H9 (cell line): ENCODE data around the gene NRXN3. TPM values are rescaled to one million over a fixed set of nuclear protein-coding genes. Genes with fewer than 3 reads are reported as not detected.

Source experiments
- DNase-seq: peaks from one replicate; pipeline ENCODE4 v3.0.0-alpha.2; 2017
- H2AFZ ChIP-seq: one replicate; pipeline ENCODE4 v1.6.1; 2013; ENCODE audit warnings: mild to moderate bottlenecking, low read length, control low read depth, moderate library complexity
- H2AK5ac ChIP-seq: 2 replicates; pipeline ENCODE4 v1.6.1; 2013; ENCODE audit warnings: low read length, control low read depth, mixed read lengths; ENCODE audit not compliant: insufficient read length
- H2BK120ac ChIP-seq: one replicate; pipeline ENCODE4 v1.6.1; 2013; ENCODE audit warnings: low read depth, mild to moderate bottlenecking, low read length, control low read depth, inconsistent platforms; ENCODE audit not compliant: poor library complexity, severe bottlenecking
- H2BK12ac ChIP-seq: 2 replicates; pipeline ENCODE4 v1.6.1; 2013; ENCODE audit warnings: low read length, control low read depth, mixed read lengths, low read depth; ENCODE audit not compliant: insufficient read length
- H2BK15ac ChIP-seq: 2 replicates; pipeline ENCODE4 v1.6.1; 2013; ENCODE audit warnings: low read depth, low read length, control low read depth
- H2BK20ac ChIP-seq: one replicate; pipeline ENCODE4 v1.6.1; 2013; ENCODE audit warnings: low read depth, mild to moderate bottlenecking, low read length, control low read depth, inconsistent platforms; ENCODE audit not compliant: poor library complexity, severe bottlenecking
- H2BK5ac ChIP-seq: 2 replicates; pipeline ENCODE4 v1.6.1; 2013; ENCODE audit warnings: low read length, control low read depth, mixed read lengths; ENCODE audit not compliant: insufficient read length
- H3K14ac ChIP-seq: 2 replicates; pipeline ENCODE4 v1.6.1; 2013; ENCODE audit warnings: low read length, control low read depth; ENCODE audit not compliant: insufficient read depth
- H3K18ac ChIP-seq: 2 replicates; pipeline ENCODE4 v1.6.1; 2013; ENCODE audit warnings: low read depth, mild to moderate bottlenecking, mixed read lengths, low read length, control low read depth; ENCODE audit not compliant: insufficient read length
- H3K23ac ChIP-seq: 2 replicates; pipeline ENCODE4 v1.6.1; 2013; ENCODE audit warnings: low read length, control low read depth, mixed read lengths, low read depth; ENCODE audit not compliant: insufficient read length
- H3K23me2 ChIP-seq: 2 replicates; pipeline ENCODE4 v1.6.1; 2013; ENCODE audit warnings: low read depth, mild to moderate bottlenecking, mixed read lengths, low read length, control low read depth; ENCODE audit not compliant: insufficient read length, poor library complexity, severe bottlenecking
- H3K27ac ChIP-seq: 2 replicates; pipeline ENCODE4 v1.5.1; 2013; ENCODE audit warnings: low read length, control low read depth, mixed read lengths, low read depth; ENCODE audit not compliant: insufficient read length
- H3K27me3 ChIP-seq: 2 replicates; pipeline ENCODE4 v1.6.1; 2013; ENCODE audit warnings: low read length, control low read depth, inconsistent platforms; ENCODE audit not compliant: insufficient read depth
- H3K4ac ChIP-seq: 2 replicates; pipeline ENCODE4 v1.6.1; 2013; ENCODE audit warnings: low read depth, mild to moderate bottlenecking, control low read depth, inconsistent platforms, low read length, moderate library complexity
- H3K4me1 ChIP-seq: 2 replicates; pipeline ENCODE4 v1.6.1; 2013; ENCODE audit warnings: low read length, control low read depth, inconsistent platforms; ENCODE audit not compliant: insufficient read depth
- H3K4me2 ChIP-seq: 2 replicates; pipeline ENCODE4 v1.6.1; 2013; ENCODE audit warnings: low read length, control low read depth, mixed read lengths; ENCODE audit not compliant: insufficient read length, insufficient read depth
- H3K56ac ChIP-seq: 2 replicates; pipeline ENCODE4 v1.6.1; 2013; ENCODE audit warnings: low read depth, mild to moderate bottlenecking, mixed read lengths, low read length, control low read depth; ENCODE audit not compliant: insufficient read length
- H3K79me1 ChIP-seq: 2 replicates; pipeline ENCODE4 v1.6.1; 2013; ENCODE audit warnings: low read depth, mild to moderate bottlenecking, moderate library complexity, low read length, control low read depth, inconsistent platforms; ENCODE audit not compliant: insufficient read depth, poor library complexity, severe bottlenecking
- H3K79me2 ChIP-seq: 2 replicates; pipeline ENCODE4 v1.6.1; 2013; ENCODE audit warnings: low read length, control low read depth, inconsistent platforms; ENCODE audit not compliant: insufficient read depth
- H3K9ac ChIP-seq: 2 replicates; pipeline ENCODE4 v1.6.1; 2013; ENCODE audit warnings: low read length, control low read depth, mixed read lengths; ENCODE audit not compliant: insufficient read length; ENCODE audit errors: extremely low read depth
- H3K9me3 ChIP-seq: one replicate; pipeline ENCODE4 v1.6.1; 2013; ENCODE audit warnings: low read depth, low read length, inconsistent platforms; ENCODE audit not compliant: control insufficient read depth
- H3T11ph ChIP-seq: one replicate; pipeline ENCODE4 v1.6.1; 2013; ENCODE audit warnings: mild to moderate bottlenecking, low read length, control low read depth, inconsistent platforms
- H4K20me1 ChIP-seq: one replicate; pipeline ENCODE4 v1.6.1; 2013; ENCODE audit not compliant: control insufficient read depth, insufficient read length, insufficient read depth
- H4K5ac ChIP-seq: 2 replicates; pipeline ENCODE4 v1.6.1; 2013; ENCODE audit warnings: low read depth, mild to moderate bottlenecking, mixed read lengths, low read length, control low read depth; ENCODE audit not compliant: insufficient read length
- H4K8ac ChIP-seq: replicated peaks from 2 replicates; pipeline ENCODE4 v1.6.1; 2013; ENCODE audit warnings: low read length, control low read depth, mixed read lengths, low read depth; ENCODE audit not compliant: insufficient read length
- H4K91ac ChIP-seq: 2 replicates; pipeline ENCODE4 v1.6.1; 2013; ENCODE audit warnings: low read depth, mild to moderate bottlenecking, moderate library complexity, mixed read lengths, low read length, control low read depth; ENCODE audit not compliant: insufficient read length
- H3K27ac Mint-ChIP-seq, 3 experiments: 2 replicates in 2 of 3; 3 replicates in 1 of 3; pipeline ENCODE4 v1.8.0; 2020 to 2021; ENCODE audit warnings: mixed read lengths in 3 of 3, mild to moderate bottlenecking in 1 of 3, moderate library complexity in 1 of 3
- H3K27me3 Mint-ChIP-seq: 2 replicates; pipeline ENCODE4 v1.8.0; 2021; ENCODE audit warnings: low read depth, mild to moderate bottlenecking, moderate library complexity, mixed read lengths
- H3K36me3 Mint-ChIP-seq, 3 experiments: 2 replicates in 2 of 3; 3 replicates in 1 of 3; pipeline ENCODE4 v1.8.0; 2020 to 2021; ENCODE audit warnings: low read depth in 3 of 3, mixed read lengths in 3 of 3; ENCODE audit not compliant: insufficient read depth in 1 of 3
- H3K4me1 Mint-ChIP-seq, 2 experiments: 2 replicates each; pipeline ENCODE4 v1.8.0; 2020; ENCODE audit warnings: mixed read lengths in 2 of 2
- H3K4me3 Mint-ChIP-seq, 2 experiments: 2 replicates in 1 of 2; 3 replicates in 1 of 2; pipeline ENCODE4 v1.8.0; 2020 to 2021; ENCODE audit warnings: mild to moderate bottlenecking in 2 of 2, mixed read lengths in 2 of 2, moderate library complexity in 1 of 2
- H3K9me3 Mint-ChIP-seq, 2 experiments: 2 replicates in 1 of 2; 3 replicates in 1 of 2; pipeline ENCODE4 v1.8.0; 2020; ENCODE audit warnings: mild to moderate bottlenecking in 2 of 2, mixed read lengths in 2 of 2, moderate library complexity in 1 of 2
- WGBS: extraction: QIAGEN DNeasy Blood & Tissue Kit; methylation state at CpG from one replicate; pipeline ENCODE4 v1.1.7; 2013; ENCODE audit warnings: missing lambda C conversion rate, low lambda C conversion rate, mixed read lengths; ENCODE audit not compliant: insufficient read length; ENCODE audit errors: extremely low coverage; 5-methylcytosine and 5-hydroxymethylcytosine counted together
- total RNA-seq: library from RNA; stranded (reverse); gene quantifications from 2 replicates; pipeline ENCODE4 v1.2.1, GENCODE V29; 2021
- TF ChIP-seq, protein P1 (sequence below): fragments of 200-600 bp; sonication (generic); conservative IDR thresholded peaks from 3 replicates; pipeline ENCODE4 v1.8.0; 2021; ENCODE audit warnings: antibody characterized with exemption, mild to moderate bottlenecking

NRXN3 gene
- total RNA-seq, 1 experiment from 2014 or later = 1.8 TPM

DNA sequence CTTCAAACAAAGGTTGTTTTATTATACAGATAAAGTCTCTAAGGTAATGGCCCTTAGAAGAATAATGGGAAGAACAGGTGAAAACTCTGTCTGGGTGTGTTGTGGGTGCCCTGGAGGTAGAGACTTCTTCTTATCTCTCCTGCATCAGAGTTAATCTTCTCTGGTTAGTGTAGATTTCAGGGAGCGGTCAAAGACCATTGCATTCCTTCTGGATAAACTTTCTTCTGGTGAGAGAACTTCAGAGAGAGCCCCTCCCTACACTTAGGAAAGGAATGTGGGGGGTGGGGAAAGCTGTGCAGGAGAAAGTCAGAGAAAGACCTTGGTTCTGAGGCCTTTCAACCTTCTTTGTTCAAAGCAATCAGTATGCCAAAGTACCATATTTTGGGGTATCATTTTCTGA, 1382.6 kb downstream of the NRXN3 start:
- Histone ChIP-seq H2BK15ac (no peak overlapping the region), H3K9ac (no peak overlapping the region), H2AK5ac (no peak overlapping the region), H2BK20ac (no peak overlapping the region), H3K27me3 (no peaks in the 10 kb centered on the region), H3K23me2 (no peaks in the 10 kb centered on the region), H4K91ac (no peak overlapping the region), H3K9me3 (no peaks in the 10 kb centered on the region), H4K20me1 (no peaks in the 10 kb centered on the region), H3K4me2 (no peak overlapping the region), H4K5ac (no peak overlapping the region), H3K14ac (no peak overlapping the region), H3T11ph (no peak overlapping the region), H2BK5ac (no peak overlapping the region), H3K79me2 (no peaks in the 10 kb centered on the region), H2BK120ac (no peak overlapping the region), H3K23ac (no peak overlapping the region), H2BK12ac (no peak overlapping the region), H2AFZ (no peak overlapping the region), H3K18ac (no peak overlapping the region), H3K4me1 (peaks cover 15% of the 10 kb centered on the region; the same call in 1 of the 2 replicates), H3K79me1 (no peaks in the 10 kb centered on the region), H4K8ac (no peak overlapping the region), H3K4ac (no peak overlapping the region), H3K27ac (no peak overlapping the region), H3K56ac (no peak overlapping the region)
- no peak for DNase-seq
- H3K4me3 Mint-ChIP-seq = no peak overlapping the region
- H3K9me3 Mint-ChIP-seq = no peaks in the 10 kb centered on the region
- no peak overlapping the region for H3K27ac Mint-ChIP-seq
- TF ChIP-seq, protein P1, sequence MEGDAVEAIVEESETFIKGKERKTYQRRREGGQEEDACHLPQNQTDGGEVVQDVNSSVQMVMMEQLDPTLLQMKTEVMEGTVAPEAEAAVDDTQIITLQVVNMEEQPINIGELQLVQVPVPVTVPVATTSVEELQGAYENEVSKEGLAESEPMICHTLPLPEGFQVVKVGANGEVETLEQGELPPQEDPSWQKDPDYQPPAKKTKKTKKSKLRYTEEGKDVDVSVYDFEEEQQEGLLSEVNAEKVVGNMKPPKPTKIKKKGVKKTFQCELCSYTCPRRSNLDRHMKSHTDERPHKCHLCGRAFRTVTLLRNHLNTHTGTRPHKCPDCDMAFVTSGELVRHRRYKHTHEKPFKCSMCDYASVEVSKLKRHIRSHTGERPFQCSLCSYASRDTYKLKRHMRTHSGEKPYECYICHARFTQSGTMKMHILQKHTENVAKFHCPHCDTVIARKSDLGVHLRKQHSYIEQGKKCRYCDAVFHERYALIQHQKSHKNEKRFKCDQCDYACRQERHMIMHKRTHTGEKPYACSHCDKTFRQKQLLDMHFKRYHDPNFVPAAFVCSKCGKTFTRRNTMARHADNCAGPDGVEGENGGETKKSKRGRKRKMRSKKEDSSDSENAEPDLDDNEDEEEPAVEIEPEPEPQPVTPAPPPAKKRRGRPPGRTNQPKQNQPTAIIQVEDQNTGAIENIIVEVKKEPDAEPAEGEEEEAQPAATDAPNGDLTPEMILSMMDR = no peak
- no peaks in the 10 kb centered on the region for H3K27me3 Mint-ChIP-seq
- WGBS = no CpG with 5 or more reads among the region's 1 CpG
- H3K36me3 Mint-ChIP-seq = no peaks in the 10 kb centered on the region
- H3K4me1 Mint-ChIP-seq = peaks cover 24 to 27% of the 10 kb centered on the region in 2 experiments
